Measurements from ENCODE around the gene WWOX.

- TF ChIP-seq CTCF (IDR thresholded peaks at IDR 0.05; ENCODE audit: borderline replicate concordance, extremely low read depth, low read length, poor library complexity, severe bottlenecking) (no peak), EZH2 (IDR thresholded peaks at IDR 0.05; ENCODE audit: borderline replicate concordance, low read depth, low read length, severe bottlenecking) (no peak)
Observed at GRCh38 chr16:78584213-78584860, 484.9 kb downstream of the WWOX start.
